ENCODE measurements around the gene TTC12.
A peak's percentile ranks its signal among the peaks of the same experiment; 100 is the strongest.

Gene TTC12

DNA sequence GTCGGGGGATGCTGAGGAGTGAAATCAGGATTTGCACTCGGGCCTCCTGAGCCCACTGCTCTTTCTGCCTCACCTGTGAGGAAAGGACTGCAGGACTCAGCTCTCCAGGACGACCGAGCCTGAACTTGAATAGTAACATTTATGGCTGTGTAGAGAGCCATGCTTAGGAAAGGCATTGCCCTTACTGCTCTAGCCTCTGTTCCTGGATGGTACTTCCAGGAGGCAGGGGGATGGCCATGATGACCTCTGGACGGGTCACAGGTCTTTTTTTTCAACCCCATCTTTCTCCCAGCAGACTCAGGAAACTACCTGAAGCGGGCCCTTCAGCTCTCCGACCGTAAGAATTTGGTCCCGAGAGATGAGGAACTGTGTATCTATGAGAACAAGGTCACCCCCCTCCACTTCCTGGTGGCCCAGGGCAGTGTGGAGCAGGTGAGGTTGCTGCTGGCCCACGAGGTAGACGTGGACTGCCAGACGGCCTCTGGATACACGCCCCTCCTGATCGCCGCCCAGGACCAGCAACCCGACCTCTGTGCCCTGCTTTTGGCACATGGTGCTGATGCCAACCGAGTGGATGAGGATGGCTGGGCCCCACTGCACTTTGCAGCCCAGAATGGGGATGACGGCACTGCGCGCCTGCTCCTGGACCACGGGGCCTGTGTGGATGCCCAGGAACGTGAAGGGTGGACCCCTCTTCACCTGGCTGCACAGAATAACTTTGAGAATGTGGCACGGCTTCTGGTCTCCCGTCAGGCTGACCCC lies 84.5 kb downstream of the TTC12 start:
- Histone ChIP-seq H3K4ac (ENCODE audit: low read length) (no peak overlapping the region), H3K36me3 (replicated peaks in 1 of 2; ENCODE audit: control insufficient read depth in 2 of 2, insufficient read depth in 2 of 2, low read length in 2 of 2) (no peaks in the 10 kb centered on the region), H3K27me3 (ENCODE audit: control insufficient read depth in 3 of 3, insufficient read depth in 3 of 3, low read depth in 1 of 3, low read length in 3 of 3) (peaks cover 0 to 20% (median 0%) of the 10 kb centered on the region in 3 experiments), H3K79me1 (ENCODE audit: low read depth, low read length) (no peaks in the 10 kb centered on the region), H3K9ac (ENCODE audit: low read depth, low read length, poor library complexity) (no peak overlapping the region), H3K4me3 (ENCODE audit: low read length in 2 of 2) (no peak overlapping the region), H2BK15ac (ENCODE audit: low read length) (no peak overlapping the region), H3K23ac (ENCODE audit: low read depth, low read length, poor library complexity) (no peak overlapping the region), H3K27ac (replicated peaks; ENCODE audit: low read length) (no peak overlapping the region), H4K91ac (ENCODE audit: low read depth, low read length, poor library complexity) (no peak overlapping the region), H3K9me3 (replicated peaks in 1 of 2; ENCODE audit: control insufficient read depth in 2 of 2, insufficient read depth in 1 of 2, low read depth in 1 of 2, low read length in 2 of 2) (no peaks in the 10 kb centered on the region), H4K8ac (ENCODE audit: low read depth, low read length) (no peak overlapping the region), H2BK120ac (ENCODE audit: low read depth, low read length) (no peak overlapping the region), H3K14ac (ENCODE audit: low read length) (peak overlapping the region; percentile 15), H3K18ac (ENCODE audit: low read length) (peak overlapping the region; percentile 5), H2AFZ (ENCODE audit: low read length) (no peak overlapping the region), H2BK12ac (ENCODE audit: low read length) (no peak overlapping the region), H2AK5ac (ENCODE audit: low read depth, low read length) (no peak overlapping the region), H3K4me1 (ENCODE audit: control insufficient read depth in 2 of 2, insufficient read depth in 1 of 2, low read depth in 1 of 2, low read length in 2 of 2) (no peaks in the 10 kb centered on the region), H2BK5ac (ENCODE audit: low read length) (no peak overlapping the region), H3K4me2 (ENCODE audit: insufficient read depth, low read length, poor library complexity, severe bottlenecking) (no peak overlapping the region)
- no peak for DNase-seq (ENCODE audit: low spot score)
- WGBS, 2 donors (ENCODE audit: extremely low coverage in 2 of 2, insufficient read length in 2 of 2, insufficient replicate concordance in 1 of 2) = no CpG with 5 or more reads among the region's 24 CpGs

DNA sequence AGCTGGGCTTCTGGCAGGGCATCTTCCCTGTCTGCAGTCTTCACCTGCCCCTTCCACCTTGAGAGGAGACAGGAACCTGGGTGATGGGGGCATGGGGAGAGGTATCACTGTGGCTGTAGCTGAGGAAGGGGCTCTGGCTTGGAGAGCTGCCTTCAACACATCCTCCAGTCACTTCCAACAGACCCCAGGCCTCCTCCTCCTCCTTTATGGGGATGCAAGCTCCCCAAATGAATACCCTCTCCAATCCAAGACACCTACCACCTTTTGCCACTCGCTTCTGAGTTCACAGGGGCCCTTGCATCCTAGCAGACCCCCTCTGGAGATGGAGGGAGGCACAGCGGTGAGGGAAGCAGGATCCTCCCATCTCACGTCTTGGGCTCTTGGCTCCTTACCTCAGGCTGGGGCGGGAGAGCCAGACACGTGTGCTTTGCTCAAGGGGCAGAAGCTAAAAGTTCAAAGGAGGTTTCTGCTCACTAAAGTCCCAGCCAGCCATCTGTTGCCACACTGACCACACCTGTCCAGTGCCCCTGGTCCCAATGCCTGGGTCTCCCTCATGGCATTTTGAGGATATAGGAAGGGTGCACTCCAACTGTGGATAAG lies 86.3 kb downstream of the TTC12 start:
- Histone ChIP-seq H2BK120ac (ENCODE audit: low read depth, low read length) (no peak overlapping the region), H3K79me1 (ENCODE audit: low read depth, low read length) (no peaks in the 10 kb centered on the region), H3K4me3 (ENCODE audit: low read length in 2 of 2) (no peak overlapping the region), H2BK5ac (ENCODE audit: low read length) (no peak overlapping the region), H2BK12ac (ENCODE audit: low read length) (no peak overlapping the region), H3K18ac (ENCODE audit: low read length) (no peak overlapping the region), H3K27me3 (ENCODE audit: control insufficient read depth in 3 of 3, insufficient read depth in 3 of 3, low read depth in 1 of 3, low read length in 3 of 3) (peaks cover 0 to 31% (median 0%) of the 10 kb centered on the region in 3 experiments), H3K9me3 (replicated peaks in 1 of 2; ENCODE audit: control insufficient read depth in 2 of 2, insufficient read depth in 1 of 2, low read depth in 1 of 2, low read length in 2 of 2) (no peaks in the 10 kb centered on the region), H4K8ac (ENCODE audit: low read depth, low read length) (no peak overlapping the region), H2BK15ac (ENCODE audit: low read length) (no peak overlapping the region), H3K4me1 (ENCODE audit: control insufficient read depth in 2 of 2, insufficient read depth in 1 of 2, low read depth in 1 of 2, low read length in 2 of 2) (no peaks in the 10 kb centered on the region), H2AFZ (ENCODE audit: low read length) (no peak overlapping the region), H3K4ac (ENCODE audit: low read length) (no peak overlapping the region), H3K14ac (ENCODE audit: low read length) (no peak overlapping the region), H3K36me3 (replicated peaks in 1 of 2; ENCODE audit: control insufficient read depth in 2 of 2, insufficient read depth in 2 of 2, low read length in 2 of 2) (no peaks in the 10 kb centered on the region), H2AK5ac (ENCODE audit: low read depth, low read length) (no peak overlapping the region), H3K27ac (replicated peaks; ENCODE audit: low read length) (no peak overlapping the region), H3K4me2 (ENCODE audit: insufficient read depth, low read length, poor library complexity, severe bottlenecking) (no peak overlapping the region), H3K9ac (ENCODE audit: low read depth, low read length, poor library complexity) (no peak overlapping the region), H3K23ac (ENCODE audit: low read depth, low read length, poor library complexity) (no peak overlapping the region), H4K91ac (ENCODE audit: low read depth, low read length, poor library complexity) (no peak overlapping the region)
- DNase-seq (ENCODE audit: low spot score) = no peak
- no CpG with 5 or more reads among the region's 5 CpGs for WGBS, 2 donors (ENCODE audit: extremely low coverage in 2 of 2, insufficient read length in 2 of 2, insufficient replicate concordance in 1 of 2)

DNA sequence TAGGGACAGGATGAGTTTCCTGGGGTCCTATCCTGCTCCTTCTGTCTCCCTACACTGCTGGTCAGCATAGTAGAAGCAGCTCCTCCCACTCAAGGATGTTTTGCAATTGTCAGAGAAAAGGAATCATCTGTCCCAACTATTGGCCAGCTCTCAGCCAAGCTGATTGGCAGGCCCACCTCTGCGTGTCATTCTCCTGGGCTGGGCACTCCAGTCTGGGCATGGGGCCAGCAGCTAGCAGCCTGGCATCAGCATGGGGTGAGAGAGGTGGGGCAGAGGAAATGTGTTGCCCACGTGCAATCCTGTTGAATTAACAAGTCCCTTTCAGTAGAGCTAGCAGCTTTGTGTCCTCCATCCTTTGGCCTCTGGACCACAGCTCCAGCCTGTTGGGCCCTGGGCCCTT lies 87.3 kb downstream of the TTC12 start:
- H3K36me3 ChIP-seq (replicated peaks in 1 of 2; ENCODE audit: control insufficient read depth in 2 of 2, insufficient read depth in 2 of 2, low read length in 2 of 2) = no peaks in the 10 kb centered on the region
- H3K27me3 ChIP-seq (ENCODE audit: control insufficient read depth in 3 of 3, insufficient read depth in 3 of 3, low read depth in 1 of 3, low read length in 3 of 3) = peaks cover 0 to 35% (median 0%) of the 10 kb centered on the region in 3 experiments
- H3K9ac ChIP-seq (ENCODE audit: low read depth, low read length, poor library complexity) = no peak overlapping the region
- no peak overlapping the region for H3K23ac ChIP-seq (ENCODE audit: low read depth, low read length, poor library complexity)
- H3K4me1 ChIP-seq (ENCODE audit: control insufficient read depth in 2 of 2, insufficient read depth in 1 of 2, low read depth in 1 of 2, low read length in 2 of 2) = no peaks in the 10 kb centered on the region
- no peak for DNase-seq (ENCODE audit: low spot score)
- no peak overlapping the region for H3K27ac ChIP-seq (replicated peaks; ENCODE audit: low read length)
- H2BK5ac ChIP-seq (ENCODE audit: low read length) = no peak overlapping the region
- H4K91ac ChIP-seq (ENCODE audit: low read depth, low read length, poor library complexity) = no peak overlapping the region
- no peak overlapping the region for H2BK12ac ChIP-seq (ENCODE audit: low read length)
- no peak overlapping the region for H3K4me2 ChIP-seq (ENCODE audit: insufficient read depth, low read length, poor library complexity, severe bottlenecking)
- no peaks in the 10 kb centered on the region for H3K79me1 ChIP-seq (ENCODE audit: low read depth, low read length)
- H4K8ac ChIP-seq (ENCODE audit: low read depth, low read length) = no peak overlapping the region
- peak overlapping the region; percentile 2 for H3K18ac ChIP-seq (ENCODE audit: low read length)
- H3K4ac ChIP-seq (ENCODE audit: low read length) = no peak overlapping the region
- no peaks in the 10 kb centered on the region for H3K9me3 ChIP-seq (replicated peaks in 1 of 2; ENCODE audit: control insufficient read depth in 2 of 2, insufficient read depth in 1 of 2, low read depth in 1 of 2, low read length in 2 of 2)
- H2BK120ac ChIP-seq (ENCODE audit: low read depth, low read length) = no peak overlapping the region
- no peak overlapping the region for H3K14ac ChIP-seq (ENCODE audit: low read length)
- WGBS, 2 donors (ENCODE audit: extremely low coverage in 2 of 2, insufficient read length in 2 of 2, insufficient replicate concordance in 1 of 2) = no CpG with 5 or more reads among the region's 2 CpGs
- no peak overlapping the region for H2BK15ac ChIP-seq (ENCODE audit: low read length)
- H2AFZ ChIP-seq (ENCODE audit: low read length) = no peak overlapping the region
- H3K4me3 ChIP-seq (ENCODE audit: low read length in 2 of 2) = no peak overlapping the region
- H2AK5ac ChIP-seq (ENCODE audit: low read depth, low read length) = no peak overlapping the region

DNA sequence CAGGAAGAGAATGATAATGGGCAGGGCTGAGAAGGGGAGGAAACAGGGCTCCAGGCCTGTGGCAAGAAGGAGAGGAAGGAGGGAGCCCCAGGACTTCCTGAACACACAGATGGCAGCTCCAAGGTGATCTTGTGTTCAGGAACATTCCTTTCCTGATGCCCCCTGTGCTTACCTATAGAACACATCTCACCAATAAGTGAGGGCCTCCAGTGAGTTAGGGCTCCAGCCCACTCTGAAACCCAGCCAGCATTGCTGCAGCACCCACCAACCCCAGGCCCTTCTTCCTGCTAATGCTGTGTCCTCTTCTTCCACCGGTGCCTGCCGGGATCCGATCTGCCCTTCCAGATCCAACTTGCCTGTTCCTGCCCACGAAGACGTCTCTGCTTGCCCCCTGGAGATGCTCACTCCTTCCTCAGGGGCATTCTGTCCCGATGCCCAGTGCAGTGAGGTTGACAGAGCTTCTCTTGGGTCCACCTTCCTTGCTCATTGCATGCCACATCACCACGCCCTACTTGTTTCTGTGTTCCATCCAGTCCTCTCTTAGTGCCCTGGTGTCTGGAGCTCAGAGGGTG lies 90.6 kb downstream of the TTC12 start:
- H3K14ac ChIP-seq (ENCODE audit: low read length) = no peak overlapping the region
- no peak overlapping the region for H4K8ac ChIP-seq (ENCODE audit: low read depth, low read length)
- H2BK120ac ChIP-seq (ENCODE audit: low read depth, low read length) = no peak overlapping the region
- H2BK12ac ChIP-seq (ENCODE audit: low read length) = no peak overlapping the region
- H2AK5ac ChIP-seq (ENCODE audit: low read depth, low read length) = no peak overlapping the region
- H3K23ac ChIP-seq (ENCODE audit: low read depth, low read length, poor library complexity) = no peak overlapping the region
- H3K4me2 ChIP-seq (ENCODE audit: insufficient read depth, low read length, poor library complexity, severe bottlenecking) = no peak overlapping the region
- H3K27ac ChIP-seq (replicated peaks; ENCODE audit: low read length) = no peak overlapping the region
- H3K36me3 ChIP-seq (replicated peaks in 1 of 2; ENCODE audit: control insufficient read depth in 2 of 2, insufficient read depth in 2 of 2, low read length in 2 of 2) = no peaks in the 10 kb centered on the region
- H4K91ac ChIP-seq (ENCODE audit: low read depth, low read length, poor library complexity) = no peak overlapping the region
- no peak overlapping the region for H2BK15ac ChIP-seq (ENCODE audit: low read length)
- no CpG with 5 or more reads among the region's 7 CpGs for WGBS, 2 donors (ENCODE audit: extremely low coverage in 2 of 2, insufficient read length in 2 of 2, insufficient replicate concordance in 1 of 2)
- H3K18ac ChIP-seq (ENCODE audit: low read length) = no peak overlapping the region
- H3K4me3 ChIP-seq (ENCODE audit: low read length in 2 of 2) = no peak overlapping the region
- DNase-seq (ENCODE audit: low spot score) = no peak
- H3K9me3 ChIP-seq (replicated peaks in 1 of 2; ENCODE audit: control insufficient read depth in 2 of 2, insufficient read depth in 1 of 2, low read depth in 1 of 2, low read length in 2 of 2) = no peaks in the 10 kb centered on the region
- H3K9ac ChIP-seq (ENCODE audit: low read depth, low read length, poor library complexity) = no peak overlapping the region
- no peak overlapping the region for H3K4ac ChIP-seq (ENCODE audit: low read length)
- no peak overlapping the region for H2BK5ac ChIP-seq (ENCODE audit: low read length)
- peaks cover 0 to 3% of the 10 kb centered on the region in 2 donors for H3K4me1 ChIP-seq (ENCODE audit: control insufficient read depth in 2 of 2, insufficient read depth in 1 of 2, low read depth in 1 of 2, low read length in 2 of 2)
- peaks cover 0 to 48% (median 0%) of the 10 kb centered on the region in 3 experiments for H3K27me3 ChIP-seq (ENCODE audit: control insufficient read depth in 3 of 3, insufficient read depth in 3 of 3, low read depth in 1 of 3, low read length in 3 of 3)
- no peaks in the 10 kb centered on the region for H3K79me1 ChIP-seq (ENCODE audit: low read depth, low read length)
- H2AFZ ChIP-seq (ENCODE audit: low read length) = no peak overlapping the region

All from neuronal stem cell (in vitro differentiated cells).